PC-9 (cell line): ENCODE data around the gene SELENOM. TPM values are rescaled to one million over a fixed set of nuclear protein-coding genes. Genes with fewer than 3 reads are reported as not detected.

Source experiments
- BruUV-seq: library from RNA; stranded (reverse); fragments of 400-500 nt; replicated peaks from 2 replicates; lab custom pipeline; 2021; lab: Mats Ljungman, UMichigan
- CTCF ChIA-PET: fragments of 300-600 bp; sonication (Branson Sonifier 250); formaldehyde crosslinking; loops from one replicate; lab custom pipeline; 2022; ENCODE audit warnings: antibody characterized with exemption; lab: Charles Lee
- POLR2A ChIA-PET: fragments of 300-600 bp; sonication (Branson Sonifier 250); formaldehyde crosslinking; loops from one replicate; lab custom pipeline; 2022; ENCODE audit warnings: antibody characterized with exemption; ENCODE audit not compliant: unreplicated experiment; lab: Charles Lee
- DNase-seq, 2 experiments: peaks; one replicate each; pipeline versions ENCODE4 v3.0.0 to v3.0.0-alpha.2; 2015 to 2022; ENCODE audit warnings: mixed read lengths in 1 of 2
- H2AFZ ChIP-seq: fragments of 200-600 bp; sonication (generic); 2 replicates; pipeline ENCODE4 v1.8.1; 2017; ENCODE audit warnings: antibody characterized with exemption
- H3F3A ChIP-seq: fragments of 200-600 bp; sonication (generic); 2 replicates; pipeline ENCODE4 v1.8.1; 2017; ENCODE audit warnings: antibody characterized with exemption, mild to moderate bottlenecking, low read depth; ENCODE audit not compliant: insufficient read depth
- H3K27ac ChIP-seq: fragments of 200-600 bp; sonication (generic); 2 replicates; pipeline ENCODE4 v1.6.1; 2016; ENCODE audit warnings: mixed run types
- H3K27me3 ChIP-seq: fragments of 200-600 bp; sonication (generic); 2 replicates; pipeline ENCODE4 v1.6.1; 2016; ENCODE audit warnings: low read depth, mixed run types; ENCODE audit not compliant: insufficient read depth
- H3K36me3 ChIP-seq: fragments of 200-600 bp; sonication (generic); 2 replicates; pipeline ENCODE4 v1.6.1; 2016; ENCODE audit warnings: low read depth, mixed run types
- H3K4me1 ChIP-seq: fragments of 200-600 bp; sonication (generic); replicated peaks from 2 replicates; pipeline ENCODE4 v1.6.1; 2016; ENCODE audit warnings: mixed run types; ENCODE audit not compliant: insufficient read depth
- H3K4me2 ChIP-seq: fragments of 200-600 bp; sonication (generic); 2 replicates; pipeline ENCODE4 v1.6.1; 2017; ENCODE audit warnings: mixed run types
- H3K4me3 ChIP-seq: fragments of 200-600 bp; sonication (generic); 2 replicates; pipeline ENCODE4 v1.6.1; 2016; ENCODE audit warnings: mixed run types
- H3K79me2 ChIP-seq: fragments of 200-600 bp; sonication (generic); 2 replicates; pipeline ENCODE4 v1.6.1; 2017; ENCODE audit warnings: low read depth, mixed run types
- H3K9me2 ChIP-seq: fragments of 200-600 bp; sonication (generic); 2 replicates; pipeline ENCODE4 v1.8.1; 2017; ENCODE audit warnings: mild to moderate bottlenecking; ENCODE audit not compliant: insufficient read depth
- H3K9me3 ChIP-seq: fragments of 200-600 bp; sonication (generic); 2 replicates; pipeline ENCODE4 v1.8.1; 2016; ENCODE audit warnings: low read depth; ENCODE audit not compliant: insufficient read depth
- H4K20me1 ChIP-seq: fragments of 200-600 bp; sonication (generic); 2 replicates; pipeline ENCODE4 v1.8.1; 2017; ENCODE audit not compliant: insufficient read depth
- CTCF ChIP-seq: fragments of 200-600 bp; sonication (generic); conservative IDR thresholded peaks from 2 replicates; pipeline ENCODE4 v1.6.1; 2017; ENCODE audit warnings: mixed run types, antibody characterized with exemption, mild to moderate bottlenecking, moderate library complexity
- EZH2 ChIP-seq: fragments of 200-600 bp; sonication (generic); IDR thresholded peaks from 2 replicates; pipeline ENCODE4 v1.8.0; 2017; ENCODE audit warnings: antibody characterized with exemption, low read depth
- intact Hi-C: fragments of 100-400 bp; cut with micrococcal nuclease; formaldehyde crosslinking; loops from one replicate; pipeline ENCODE4 v1.10.0; 2022; ENCODE audit not compliant: unreplicated experiment
- total RNA-seq: library from RNA; stranded (reverse); gene quantifications from 2 replicates; pipeline ENCODE4 v1.2.3, GENCODE V29; 2021

Gene SELENOM
- total RNA-seq, 1 experiment from 2014 or later = 20.7 TPM

GRCh38 chr22:31099841-31100761 lies 7.3 kb downstream of the SELENOM start:
- Histone ChIP-seq H3K79me2 (no peaks in the 10 kb centered on the region), H3K4me1 (peaks cover 15% of the 10 kb centered on the region), H3K9me3 (no peaks in the 10 kb centered on the region), H3K27me3 (no peaks in the 10 kb centered on the region), H2AFZ (no peak overlapping the region), H3F3A (peaks cover 23% of the 10 kb centered on the region), H3K9me2 (no peaks in the 10 kb centered on the region), H3K4me2 (no peak overlapping the region), H3K4me3 (no peak overlapping the region), H4K20me1 (no peaks in the 10 kb centered on the region), H3K27ac (no peak overlapping the region), H3K36me3 (no peaks in the 10 kb centered on the region)
- TF ChIP-seq CTCF (no peak), EZH2 (no peak)
- intact Hi-C loops = loop anchor here (10.0 kb wide), 1 partner anchor 115 kb away; the partner anchor contains the start of gene LIMK2
- peak in 1 of 2 experiments; percentile 5 for DNase-seq
- POLR2A ChIA-PET = no interaction called here
- no TSS peak for BruUV-seq
- CTCF ChIA-PET = no interaction called here

- CTCF ChIA-PET = no interaction called here
- H3K9me2 ChIP-seq = no peaks in the 10 kb centered on the region
- BruUV-seq = no TSS peak
- H3K36me3 ChIP-seq = no peaks in the 10 kb centered on the region
- peak in 1 of 2 experiments; percentile 22 for DNase-seq
- H4K20me1 ChIP-seq = no peaks in the 10 kb centered on the region
- H3K79me2 ChIP-seq = no peaks in the 10 kb centered on the region
- peaks cover 23% of the 10 kb centered on the region for H3F3A ChIP-seq
- H3K4me3 ChIP-seq = no peak overlapping the region
- H3K27ac ChIP-seq = no peak overlapping the region
- POLR2A ChIA-PET = no interaction called here
- intact Hi-C loops = no loop called here
- no peak overlapping the region for H2AFZ ChIP-seq
- TF ChIP-seq EZH2 (no peak), CTCF (no peak)
- no peak overlapping the region for H3K4me2 ChIP-seq
- no peaks in the 10 kb centered on the region for H3K9me3 ChIP-seq
- H3K27me3 ChIP-seq = no peaks in the 10 kb centered on the region
- H3K4me1 ChIP-seq = peaks cover 15% of the 10 kb centered on the region
Observed at GRCh38 chr22:31099386-31099785, 8.0 kb downstream of the SELENOM start.

GRCh38 chr22:31098632-31099110 lies 8.7 kb downstream of the SELENOM start:
- no peaks in the 10 kb centered on the region for H3K9me2 ChIP-seq
- H3K36me3 ChIP-seq = no peaks in the 10 kb centered on the region
- ChIA-PET POLR2A (no interaction called here), CTCF (no interaction called here)
- BruUV-seq = no TSS peak
- H3K4me1 ChIP-seq = peaks cover 15% of the 10 kb centered on the region
- no peak overlapping the region for H2AFZ ChIP-seq
- no peaks in the 10 kb centered on the region for H3K79me2 ChIP-seq
- no peaks in the 10 kb centered on the region for H4K20me1 ChIP-seq
- no peak overlapping the region for H3K4me2 ChIP-seq
- intact Hi-C loops = no loop called here
- H3K4me3 ChIP-seq = no peak overlapping the region
- H3F3A ChIP-seq = peaks cover 23% of the 10 kb centered on the region
- H3K27ac ChIP-seq = no peak overlapping the region
- peak in 1 of 2 experiments; percentile 25 for DNase-seq
- TF ChIP-seq CTCF = no peak
- no peak for TF ChIP-seq EZH2
- H3K27me3 ChIP-seq = no peaks in the 10 kb centered on the region
- H3K9me3 ChIP-seq = no peaks in the 10 kb centered on the region
